Upper lobe of right lung (tissue), 1 donor: ENCODE measurements around the gene AKNA. TPM values are rescaled to one million over a fixed set of nuclear protein-coding genes. Genes with fewer than 3 reads are reported as not detected.

ENCODE experiments used
- ATAC-seq: fragments of 200-7000 bp; cut with Tn5 transposase; one replicate; pipeline ENCODE4 v1.9.1; 2020; ENCODE audit warnings: mild to moderate bottlenecking, moderate library complexity
- DNase-seq: peaks from one replicate; pipeline ENCODE4 v3.0.0-alpha.2; 2020
- H3K27ac ChIP-seq: fragments of 200-600 bp; one replicate; pipeline ENCODE4 v1.8.0; 2022
- H3K27me3 ChIP-seq: fragments of 200-600 bp; one replicate; pipeline ENCODE4 v1.8.0; 2022; ENCODE audit warnings: mild to moderate bottlenecking
- H3K36me3 ChIP-seq: fragments of 200-600 bp; one replicate; pipeline ENCODE4 v1.8.0; 2022
- H3K4me1 ChIP-seq: fragments of 200-600 bp; one replicate; pipeline ENCODE4 v1.8.0; 2022
- H3K4me3 ChIP-seq: fragments of 200-600 bp; one replicate; pipeline ENCODE4 v1.8.0; 2022; ENCODE audit warnings: mild to moderate bottlenecking
- H3K9me3 ChIP-seq: fragments of 200-600 bp; one replicate; pipeline ENCODE4 v1.8.0; 2022
- intact Hi-C: fragments of 100-400 bp; cut with DNase I; formaldehyde crosslinking; loops from one replicate; pipeline ENCODE4 v1.11.0; 2022
- total RNA-seq: library from RNA; stranded (reverse); fragmentation: NEBNext Ultra II Directional; extraction: Animal tissue kit (Norgen Biotek cat#: 25700); gene quantifications from one replicate; pipeline ENCODE4 v1.2.1, GENCODE V29; 2021
- TF ChIP-seq, protein P1 (sequence below): fragments of 200-600 bp; IDR thresholded peaks from one replicate; pipeline ENCODE4 v1.8.0; 2022; ENCODE audit warnings: antibody characterized with exemption
- donor health status: DM: no; HTN: yes; CAD: no; lungs with severe emphysema.

AKNA gene
- total RNA-seq, 1 donor from 2014 or later: 54.7 TPM

DNA sequence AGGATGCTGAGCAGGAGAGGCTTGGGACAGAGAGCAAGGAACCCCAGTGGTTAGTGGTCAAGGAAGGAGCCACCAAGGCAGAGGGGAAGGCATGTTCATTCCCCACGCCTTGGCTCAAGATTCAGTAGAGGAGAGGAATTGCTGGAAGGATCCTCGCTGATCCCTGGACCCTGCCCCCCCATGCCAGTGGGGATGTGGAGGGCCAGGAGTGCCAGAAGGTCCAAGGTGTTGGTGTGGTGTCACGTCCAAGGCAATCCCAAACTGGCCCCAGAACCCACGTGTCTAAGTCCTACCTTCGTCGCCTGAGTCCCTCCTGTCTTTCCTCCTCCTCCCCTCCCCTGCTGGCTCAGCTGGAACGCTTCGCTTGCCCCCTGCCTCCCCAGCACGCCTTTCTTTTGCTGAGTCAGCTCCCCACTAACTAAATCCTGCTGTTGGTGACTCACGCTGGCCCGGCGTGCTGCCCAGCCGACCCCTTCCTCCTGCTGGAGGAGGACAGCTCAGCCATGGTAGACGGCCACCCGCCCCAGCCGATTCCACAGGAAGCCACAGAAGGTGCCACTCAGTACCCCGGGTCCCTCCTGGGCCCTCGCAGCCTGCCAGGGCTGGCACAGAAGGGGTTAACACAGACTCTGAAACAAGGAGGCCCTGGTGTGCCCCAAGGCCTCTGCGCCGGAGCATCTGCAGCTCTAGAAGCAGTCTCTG lies 102.5 kb downstream of the AKNA start:
- H3K27me3 ChIP-seq: no peaks in the 10 kb centered on the region
- H3K4me1 ChIP-seq: peaks cover 4% of the 10 kb centered on the region
- DNase-seq: peak; percentile 64
- no peak for ATAC-seq
- TF ChIP-seq, protein P1, sequence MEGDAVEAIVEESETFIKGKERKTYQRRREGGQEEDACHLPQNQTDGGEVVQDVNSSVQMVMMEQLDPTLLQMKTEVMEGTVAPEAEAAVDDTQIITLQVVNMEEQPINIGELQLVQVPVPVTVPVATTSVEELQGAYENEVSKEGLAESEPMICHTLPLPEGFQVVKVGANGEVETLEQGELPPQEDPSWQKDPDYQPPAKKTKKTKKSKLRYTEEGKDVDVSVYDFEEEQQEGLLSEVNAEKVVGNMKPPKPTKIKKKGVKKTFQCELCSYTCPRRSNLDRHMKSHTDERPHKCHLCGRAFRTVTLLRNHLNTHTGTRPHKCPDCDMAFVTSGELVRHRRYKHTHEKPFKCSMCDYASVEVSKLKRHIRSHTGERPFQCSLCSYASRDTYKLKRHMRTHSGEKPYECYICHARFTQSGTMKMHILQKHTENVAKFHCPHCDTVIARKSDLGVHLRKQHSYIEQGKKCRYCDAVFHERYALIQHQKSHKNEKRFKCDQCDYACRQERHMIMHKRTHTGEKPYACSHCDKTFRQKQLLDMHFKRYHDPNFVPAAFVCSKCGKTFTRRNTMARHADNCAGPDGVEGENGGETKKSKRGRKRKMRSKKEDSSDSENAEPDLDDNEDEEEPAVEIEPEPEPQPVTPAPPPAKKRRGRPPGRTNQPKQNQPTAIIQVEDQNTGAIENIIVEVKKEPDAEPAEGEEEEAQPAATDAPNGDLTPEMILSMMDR: no peak
- H3K27ac ChIP-seq: no peak overlapping the region
- H3K36me3 ChIP-seq: no peaks in the 10 kb centered on the region
- intact Hi-C loops: loop anchor here (10.0 kb wide), 1 partner anchor 131 kb away; the partner anchor contains the start of gene COL27A1
- H3K9me3 ChIP-seq: no peaks in the 10 kb centered on the region
- no peak overlapping the region for H3K4me3 ChIP-seq

- H3K27ac ChIP-seq: no peak overlapping the region
- H3K36me3 ChIP-seq: no peaks in the 10 kb centered on the region
- ATAC-seq: no peak
- no peaks in the 10 kb centered on the region for H3K27me3 ChIP-seq
- DNase-seq: peak; percentile 53
- TF ChIP-seq, protein P1: no peak
- H3K4me3 ChIP-seq: no peak overlapping the region
- H3K4me1 ChIP-seq: peaks cover 4% of the 10 kb centered on the region
- no peaks in the 10 kb centered on the region for H3K9me3 ChIP-seq
- intact Hi-C loops: loop anchor here (10.0 kb wide), 1 partner anchor 130 kb away; the partner anchor contains the start of gene COL27A1
Measured at GRCh38 chr9:114284316-114285060, 103.3 kb downstream of the AKNA start.

Other genes starting within 250 kb of the AKNA start
- gene COL27A1, start 232.4 kb downstream of the AKNA start, total RNA-seq: 13.7 TPM
- gene ORM1, start 64.9 kb downstream of the AKNA start, total RNA-seq: 5.2 TPM
- gene ORM2, start 58.1 kb downstream of the AKNA start, total RNA-seq: 3.9 TPM
- gene WHRN, start 117.5 kb upstream of the AKNA start, total RNA-seq: 3.1 TPM
- 112 TPM for gene ATP6V1G1, start 199.8 kb upstream of the AKNA start, total RNA-seq
- 18.4 TPM for gene TMEM268, start 223.3 kb upstream of the AKNA start, total RNA-seq